HG03460 (cell line): ENCODE results near the gene ATRNL1.

Source experiments
- ATAC-seq: cut with Tn5 transposase; IDR thresholded peaks from one replicate; pipeline ENCODE4 v1.9.1; 2021; ENCODE audit not compliant: unreplicated experiment

Gene ATRNL1

GRCh38 chr10:115867305-115867704, 774.1 kb downstream of the ATRNL1 start:
- ATAC-seq = no peak

- ATAC-seq = no peak
Measured at GRCh38 chr10:115871855-115872254, 778.7 kb downstream of the ATRNL1 start.

GRCh38 chr10:115875172-115875571, 782.0 kb downstream of the ATRNL1 start:
- no peak for ATAC-seq

GRCh38 chr10:115879372-115880089, 786.4 kb downstream of the ATRNL1 start:
- ATAC-seq = no peak

- ATAC-seq = no peak
Measured at GRCh38 chr10:115882021-115882420, 788.9 kb downstream of the ATRNL1 start.

DNA sequence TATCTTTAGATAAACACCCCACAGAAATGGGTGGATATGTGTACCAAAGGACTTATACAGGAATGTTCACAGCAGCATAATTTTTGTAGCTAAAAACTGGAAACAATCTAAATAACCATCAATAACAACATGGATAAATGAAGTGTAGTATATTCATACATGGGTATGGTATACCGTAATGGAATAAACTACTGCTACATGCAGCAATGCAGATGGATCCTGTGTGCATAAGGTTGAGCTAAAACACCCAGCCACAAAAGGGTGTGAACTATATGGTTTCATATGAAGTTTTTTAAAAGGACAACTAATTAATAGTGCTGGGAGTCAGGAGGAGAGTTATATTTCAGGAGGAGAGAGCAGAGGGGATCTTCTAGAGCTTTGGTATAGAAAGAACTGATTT, 790.2 kb downstream of the ATRNL1 start:
- ATAC-seq = no peak

GRCh38 chr10:115884331-115884730, 791.2 kb downstream of the ATRNL1 start:
- ATAC-seq = no peak

- ATAC-seq = no peak
Measured at GRCh38 chr10:115895166-115895565, 802.0 kb downstream of the ATRNL1 start.

DNA sequence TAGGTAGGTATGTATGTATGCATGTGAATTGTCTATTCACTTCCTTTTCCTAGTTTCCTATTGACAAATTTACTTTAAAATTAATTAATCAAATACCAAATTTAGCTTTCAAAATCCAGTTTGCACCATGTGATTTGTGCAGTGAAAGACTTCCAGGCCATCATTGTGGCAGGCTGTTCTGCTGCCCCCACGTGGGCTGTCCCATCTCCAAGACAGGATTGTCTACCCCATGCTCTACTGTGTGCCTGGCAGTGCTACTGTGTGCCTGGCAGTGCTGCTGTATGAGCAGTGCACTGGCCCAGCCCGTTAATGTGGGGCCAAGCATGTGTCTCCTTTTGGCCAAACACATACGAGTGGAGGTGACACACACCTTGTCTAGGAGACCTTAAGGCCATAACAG, 805.1 kb downstream of the ATRNL1 start:
- no peak for ATAC-seq

DNA sequence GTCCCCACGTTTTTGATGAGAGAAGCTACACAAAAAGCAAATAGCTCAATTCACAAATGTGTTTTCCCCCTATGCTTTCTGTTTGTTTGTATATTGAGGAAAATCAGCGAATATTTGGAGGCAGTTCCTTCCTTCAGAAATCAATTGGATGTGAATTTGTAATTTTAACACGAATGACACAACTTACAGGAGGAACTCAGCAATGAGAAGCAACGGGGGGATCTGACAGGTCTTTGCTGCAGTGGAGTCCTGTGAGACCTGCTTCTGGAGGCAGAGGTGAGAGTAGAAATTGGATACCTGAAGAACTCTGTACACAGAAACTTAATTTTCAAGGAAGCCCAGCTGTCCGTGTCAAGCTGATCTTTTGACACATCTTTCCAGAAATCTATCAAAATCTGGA, 809.4 kb downstream of the ATRNL1 start:
- no peak for ATAC-seq

GRCh38 chr10:115903207-115903606, 810.0 kb downstream of the ATRNL1 start:
- no peak for ATAC-seq

DNA sequence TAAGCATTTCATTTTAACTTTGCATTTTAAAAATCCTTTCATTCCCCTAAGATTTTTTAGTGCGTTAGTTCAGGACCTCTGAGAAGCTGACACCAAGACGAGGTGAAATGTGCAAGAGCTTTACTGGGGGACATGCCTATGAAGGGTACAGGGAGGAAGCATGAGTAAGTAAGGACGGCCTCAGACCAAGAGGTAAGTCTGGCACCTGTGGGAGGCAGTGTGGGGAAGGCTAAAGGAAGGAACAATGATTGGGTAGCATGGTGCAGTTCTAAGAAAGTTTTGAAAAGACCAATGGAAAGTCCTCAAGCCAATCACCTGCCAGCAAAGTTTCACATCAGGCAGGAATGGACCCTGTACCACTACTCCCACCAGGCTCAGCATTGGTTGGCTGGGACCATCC, 810.7 kb downstream of the ATRNL1 start:
- no peak for ATAC-seq

DNA sequence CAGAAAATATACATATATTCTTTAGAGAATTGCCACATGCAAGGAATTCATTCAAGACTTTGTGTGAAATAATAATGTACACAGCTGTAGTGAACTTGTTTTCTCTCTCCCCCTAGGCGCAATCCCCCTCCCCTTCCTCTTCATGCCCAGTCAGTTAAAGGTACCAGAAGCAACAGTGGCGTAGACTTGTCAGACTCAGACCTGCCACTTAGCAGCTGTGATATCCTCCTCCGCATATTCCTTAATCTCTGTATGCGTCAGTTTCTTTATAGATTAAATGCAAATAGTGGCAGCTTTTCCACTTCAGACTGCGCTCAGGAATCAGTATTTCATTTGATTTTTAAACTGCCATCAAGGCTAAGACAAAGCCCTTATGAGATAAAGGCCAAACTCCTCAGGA, 815.9 kb downstream of the ATRNL1 start:
- ATAC-seq = no peak

GRCh38 chr10:115909962-115910731, 817.0 kb downstream of the ATRNL1 start:
- no peak for ATAC-seq

DNA sequence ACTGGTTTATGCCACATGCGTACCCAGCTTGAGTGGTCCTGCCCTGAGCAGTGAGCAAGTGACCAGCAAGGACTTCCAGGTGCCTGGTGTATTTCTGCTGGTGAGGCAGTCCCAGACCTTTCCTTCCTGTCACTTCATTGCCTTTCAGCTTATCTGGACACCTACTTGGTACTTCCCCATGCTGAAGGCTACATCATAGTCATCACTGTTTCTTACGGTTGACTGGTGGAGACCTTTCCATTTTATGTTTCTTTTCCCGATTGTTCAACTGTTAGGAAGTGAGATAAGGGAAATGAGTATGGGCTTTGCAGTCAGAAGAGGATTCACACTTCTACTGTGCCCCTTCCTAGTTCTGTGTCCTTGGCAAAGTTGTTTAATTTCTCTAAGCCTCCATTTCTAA, 821.3 kb downstream of the ATRNL1 start:
- no peak for ATAC-seq

DNA sequence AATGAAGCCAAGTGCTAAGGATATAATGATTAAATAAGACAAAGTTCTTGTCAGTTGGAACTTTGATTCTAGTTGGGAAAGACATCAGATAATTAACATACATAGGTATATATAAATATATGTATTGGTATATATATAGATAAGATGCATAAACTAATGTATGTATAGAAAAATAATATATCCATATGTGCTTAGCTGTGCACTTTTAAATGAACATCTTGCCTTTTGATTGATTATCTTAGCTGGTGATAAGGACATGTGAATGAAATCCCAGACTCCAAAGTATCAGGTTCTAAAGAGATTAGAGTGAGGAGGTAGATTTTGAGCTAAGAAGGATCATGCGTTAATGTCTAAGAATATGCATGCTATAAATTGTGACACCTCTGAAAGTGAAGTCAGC, 822.3 kb downstream of the ATRNL1 start:
- ATAC-seq = no peak

GRCh38 chr10:115918812-115919211, 825.6 kb downstream of the ATRNL1 start:
- no peak for ATAC-seq

DNA sequence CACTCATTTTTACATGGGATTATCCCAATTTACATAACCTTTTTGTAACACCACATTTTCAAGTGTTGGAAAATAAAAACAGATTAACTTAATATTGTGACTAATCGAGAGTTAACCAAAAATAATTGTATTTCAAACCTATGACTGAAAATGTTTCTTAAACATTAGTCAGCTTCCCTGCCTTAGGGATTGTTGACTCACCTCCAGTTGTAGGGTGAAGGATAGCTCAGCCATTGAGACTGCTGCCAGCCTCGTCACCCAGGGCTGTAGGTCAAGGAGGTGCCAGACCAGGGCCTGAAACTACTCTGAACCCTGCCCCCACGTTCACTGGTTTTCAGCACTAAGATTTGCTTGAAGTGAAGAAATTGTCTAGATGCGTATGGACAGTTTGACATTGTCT, 828.6 kb downstream of the ATRNL1 start:
- ATAC-seq = no peak

GRCh38 chr10:115931309-115931708, 838.1 kb downstream of the ATRNL1 start:
- ATAC-seq = no peak

GRCh38 chr10:115932099-115932498, 838.9 kb downstream of the ATRNL1 start:
- ATAC-seq = no peak

- no peak for ATAC-seq
Measured at GRCh38 chr10:115933098-115933497, 839.9 kb downstream of the ATRNL1 start.

- ATAC-seq = no peak
Measured at GRCh38 chr10:115935731-115936130, 842.6 kb downstream of the ATRNL1 start.
